AG10803 (cell line): ENCODE data around the gene ITGAE.

ENCODE experiments used
- DNase-seq: peaks from one replicate; pipeline ENCODE4 v3.0.0; 2010; ENCODE audit warnings: low read depth
- H3K4me3 ChIP-seq: 2 replicates; pipeline ENCODE4 v1.5.1; 2011; ENCODE audit warnings: mild to moderate bottlenecking, low read length, control low read depth
- CTCF ChIP-seq: conservative IDR thresholded peaks from 2 replicates; pipeline ENCODE4 v1.5.1; 2011; ENCODE audit warnings: mild to moderate bottlenecking, low read length, control low read depth, inconsistent platforms

The ITGAE gene

GRCh38 chr17:3843935-3844516 is 43.0 kb upstream of the ITGAE start:
- peak; percentile 24 for DNase-seq
- H3K4me3 ChIP-seq, result no peak overlapping the region
- peak; percentile 65 for TF ChIP-seq CTCF

DNA sequence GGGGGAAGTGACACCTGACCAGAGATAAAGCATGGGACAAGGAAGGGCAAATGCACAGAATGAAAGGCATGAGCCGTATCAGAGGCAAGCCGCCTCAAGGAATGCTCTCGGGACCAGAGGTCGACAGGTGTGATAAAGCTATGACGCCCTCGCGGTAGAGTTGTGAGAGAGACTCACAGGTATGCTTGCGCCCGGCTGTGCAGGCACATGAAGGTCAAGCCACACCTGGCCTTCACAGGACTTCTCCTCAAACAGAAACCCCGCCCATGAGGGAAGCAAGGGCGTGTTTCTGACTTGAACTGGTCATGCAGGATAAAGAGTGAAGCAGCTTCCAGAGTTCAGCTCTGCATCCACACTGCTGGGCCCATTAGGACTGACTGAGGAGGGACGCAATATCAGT is 37.2 kb upstream of the ITGAE start:
- H3K4me3 ChIP-seq, result no peak overlapping the region
- DNase-seq, result no peak

DNA sequence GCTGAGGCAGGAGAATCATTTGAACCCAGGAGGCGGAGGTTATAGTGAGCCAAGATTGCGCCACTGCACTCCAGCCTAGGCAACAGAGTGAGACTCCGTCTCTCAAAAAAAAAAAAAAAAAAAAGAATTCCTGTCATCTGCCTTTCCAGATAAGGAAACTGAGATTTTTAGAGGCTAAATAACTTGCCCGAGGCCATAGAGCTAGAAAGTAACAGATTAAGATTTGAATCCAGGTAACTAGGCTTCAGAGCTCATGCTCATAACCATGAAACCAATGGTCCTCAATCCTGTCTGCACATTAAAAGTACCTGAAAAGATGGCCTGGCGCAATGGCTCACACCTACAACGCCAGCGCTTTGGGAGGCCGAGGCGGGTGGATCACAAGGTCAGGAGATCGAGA is 35.6 kb upstream of the ITGAE start:
- no peak for TF ChIP-seq CTCF
- DNase-seq, result no peak
- no peak overlapping the region for H3K4me3 ChIP-seq

More for the DNA sequence above, 37.2 kb upstream of the ITGAE start:
- TF ChIP-seq CTCF, result no peak

DNA sequence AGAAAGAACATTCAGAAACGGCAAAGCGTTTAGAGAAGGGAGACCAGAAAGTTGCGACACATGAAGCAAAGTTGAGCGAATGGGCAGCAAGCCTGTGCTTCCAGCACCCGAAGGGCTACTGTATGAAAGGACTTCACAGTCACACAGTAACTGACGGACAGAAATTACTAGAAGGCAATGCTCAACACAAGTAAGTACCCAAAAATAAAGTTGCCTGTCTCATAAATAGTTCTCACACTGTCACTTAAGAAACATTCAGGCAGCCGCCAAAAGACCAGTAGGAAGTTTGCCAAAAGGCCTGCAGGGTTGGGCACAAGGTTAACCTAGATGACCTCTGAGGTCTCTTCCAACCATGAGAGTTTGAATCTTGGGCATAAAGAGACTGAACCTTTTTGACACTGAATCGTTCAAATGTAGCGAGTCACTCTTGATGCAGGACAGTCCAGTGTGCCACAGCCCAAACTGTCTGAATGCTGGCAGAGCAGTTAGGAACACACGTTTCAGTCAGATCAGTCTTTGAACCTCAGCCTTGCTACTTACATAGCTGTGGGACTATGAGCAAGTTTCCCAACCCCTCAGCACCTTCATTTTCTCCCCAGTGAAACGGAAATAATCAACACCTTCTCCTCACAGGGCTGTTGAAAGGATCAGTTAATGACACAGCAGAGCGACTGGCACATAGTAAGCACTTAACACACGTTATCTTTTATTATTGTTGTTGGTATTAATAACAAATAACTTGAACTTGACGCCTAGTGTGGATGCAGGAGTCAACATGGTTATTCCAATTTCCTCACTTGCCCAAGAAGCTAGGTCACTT is 34.6 kb upstream of the ITGAE start:
- no peak overlapping the region for H3K4me3 ChIP-seq
- DNase-seq, result peak; percentile 9

GRCh38 chr17:3834811-3835210 is 33.8 kb upstream of the ITGAE start:
- DNase-seq, result no peak
- no peak overlapping the region for H3K4me3 ChIP-seq
- TF ChIP-seq CTCF, result no peak

More for the DNA sequence above, 34.6 kb upstream of the ITGAE start:
- no peak for TF ChIP-seq CTCF

DNA sequence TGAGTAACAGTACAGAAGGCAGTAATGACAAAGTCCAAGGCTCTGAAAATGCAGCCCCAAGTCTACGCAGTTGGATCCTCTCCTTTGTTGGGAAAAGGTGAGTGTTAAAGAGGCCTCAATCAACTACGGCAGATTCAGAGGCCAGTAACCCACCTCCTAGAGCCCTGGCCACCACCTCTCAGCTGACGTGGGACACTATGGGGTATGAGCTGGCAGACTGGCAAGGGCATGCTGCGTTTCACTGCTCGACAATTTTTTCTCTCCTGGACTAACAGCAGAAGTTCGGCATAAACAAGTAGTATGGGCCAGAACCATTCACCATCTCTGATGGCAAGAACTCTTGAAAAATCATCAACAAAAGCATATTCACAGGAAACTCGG is 27.9 kb upstream of the ITGAE start:
- no peak overlapping the region for H3K4me3 ChIP-seq
- no peak for TF ChIP-seq CTCF
- no peak for DNase-seq
